ENCODE results near the gene LGALS12. TPM values are rescaled to one million over a fixed set of nuclear protein-coding genes. Genes with fewer than 3 reads are reported as not detected.

Gene LGALS12
- total RNA-seq, 2 experiments from 2014 or later, result not detected

- no peaks in the 10 kb centered on the region for H3K36me3 Mint-ChIP-seq (ENCODE audit: low read depth)
- H3K4me1 Mint-ChIP-seq, result peaks cover 11% of the 10 kb centered on the region
- H3K27ac Mint-ChIP-seq, result no peak overlapping the region
- peaks cover 2% of the 10 kb centered on the region for H3K9me3 Mint-ChIP-seq
- ChIA-PET POLR2A (no interaction called here), CTCF (interaction anchor here (0.6 to 1.1 kb wide), 2 partner anchors 14 to 15 kb away, joined by 3 to 5 read pairs; partner anchors contain the start of gene LGALS12)
- H3K4me3 Mint-ChIP-seq, result peak overlapping the region; percentile 16
- H3K27me3 Mint-ChIP-seq, result peaks cover 58% of the 10 kb centered on the region
- no peak for DNase-seq
Observed at GRCh38 chr11:63491636-63492372, 14.1 kb upstream of the LGALS12 start.

- peaks cover 11% of the 10 kb centered on the region for H3K4me1 Mint-ChIP-seq
- peaks cover 2% of the 10 kb centered on the region for H3K9me3 Mint-ChIP-seq
- no peaks in the 10 kb centered on the region for H3K36me3 Mint-ChIP-seq (ENCODE audit: low read depth)
- no peak for DNase-seq
- H3K4me3 Mint-ChIP-seq, result no peak overlapping the region
- ChIA-PET CTCF (no interaction called here), POLR2A (no interaction called here)
- peaks cover 63% of the 10 kb centered on the region for H3K27me3 Mint-ChIP-seq
- no peak overlapping the region for H3K27ac Mint-ChIP-seq
Observed at GRCh38 chr11:63492441-63492840, 13.4 kb upstream of the LGALS12 start.

DNA sequence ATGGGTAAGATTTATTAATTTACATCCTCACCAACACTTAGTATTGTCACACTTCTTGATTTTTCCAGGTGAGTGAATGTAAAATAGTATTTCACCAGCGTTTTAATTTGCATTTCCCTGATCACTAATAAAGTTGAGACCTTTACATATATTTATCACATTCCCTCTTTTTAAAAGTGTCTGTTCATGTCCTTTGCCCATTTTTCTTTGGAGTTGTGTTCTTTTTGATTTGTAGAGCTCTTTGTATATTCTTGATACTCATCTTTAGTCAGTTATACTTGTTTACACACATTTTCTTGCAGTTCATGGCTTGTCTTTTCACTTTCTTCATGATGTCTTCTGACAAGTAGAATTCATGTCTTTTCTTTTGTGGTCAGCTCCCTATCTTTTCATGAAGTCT lies 12.8 kb upstream of the LGALS12 start:
- CTCF ChIA-PET, result interaction anchor here (0.7 kb wide), 1 partner anchor 216 kb away, joined by 3 read pairs; no protein-coding TSS in a partner anchor
- POLR2A ChIA-PET, result no interaction called here
- no peak overlapping the region for H3K4me3 Mint-ChIP-seq
- H3K4me1 Mint-ChIP-seq, result peaks cover 11% of the 10 kb centered on the region
- H3K27me3 Mint-ChIP-seq, result peaks cover 67% of the 10 kb centered on the region
- no peaks in the 10 kb centered on the region for H3K36me3 Mint-ChIP-seq (ENCODE audit: low read depth)
- DNase-seq, result no peak
- H3K27ac Mint-ChIP-seq, result no peak overlapping the region
- H3K9me3 Mint-ChIP-seq, result peaks cover 2% of the 10 kb centered on the region

DNA sequence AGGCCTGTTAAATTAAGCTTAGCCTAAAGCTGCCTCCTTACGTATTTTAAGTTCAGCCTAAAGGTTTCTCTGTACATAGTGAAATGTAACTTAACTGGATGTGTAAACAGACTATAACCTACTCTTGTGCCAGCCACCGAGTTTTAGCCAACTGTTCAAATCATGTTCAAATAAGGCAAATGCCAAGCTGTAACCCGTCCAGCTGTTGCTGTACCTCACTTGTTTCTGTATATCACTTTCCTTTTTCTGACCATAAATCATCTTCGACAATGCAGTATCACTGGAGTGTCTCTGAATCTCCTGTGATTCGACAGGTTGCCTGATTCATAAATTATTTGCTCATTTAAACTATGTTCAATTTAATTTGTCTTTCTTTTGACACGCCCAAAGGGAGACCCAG lies 10.9 kb upstream of the LGALS12 start:
- Mint-ChIP-seq H3K36me3 (ENCODE audit: low read depth) (no peaks in the 10 kb centered on the region), H3K27ac (no peak overlapping the region), H3K4me1 (peaks cover 11% of the 10 kb centered on the region), H3K27me3 (peaks cover 50% of the 10 kb centered on the region), H3K9me3 (peaks cover 11% of the 10 kb centered on the region), H3K4me3 (no peak overlapping the region)
- CTCF ChIA-PET, result no interaction called here
- DNase-seq, result no peak
- POLR2A ChIA-PET, result no interaction called here

DNA sequence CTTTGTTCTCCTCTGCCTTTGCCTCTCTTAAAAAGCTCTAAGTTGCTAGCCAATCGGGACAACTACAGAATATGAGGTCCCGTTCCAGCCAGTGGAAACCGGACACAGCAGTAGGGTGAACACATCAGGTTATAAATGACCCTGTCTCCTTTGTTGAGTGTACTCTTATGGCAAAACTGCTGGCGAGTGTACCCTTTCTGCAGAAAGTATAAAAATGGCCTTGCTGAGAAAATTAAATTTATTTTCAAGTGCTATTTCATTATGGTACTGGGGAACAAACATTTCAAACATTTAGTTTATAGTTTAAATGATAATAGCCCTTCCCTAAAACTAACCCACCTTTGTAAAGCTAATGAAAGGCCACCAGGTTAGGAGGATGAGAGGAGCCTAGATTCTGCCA lies 6.0 kb upstream of the LGALS12 start:
- H3K27ac Mint-ChIP-seq, result no peak overlapping the region
- POLR2A ChIA-PET, result no interaction called here
- CTCF ChIA-PET, result interaction anchor here (0.9 kb wide), 1 partner anchor 64 kb away, joined by 4 read pairs; no protein-coding TSS in a partner anchor
- H3K27me3 Mint-ChIP-seq, result peaks cover 21% of the 10 kb centered on the region
- peaks cover 13% of the 10 kb centered on the region for H3K36me3 Mint-ChIP-seq (ENCODE audit: low read depth)
- peaks cover 12% of the 10 kb centered on the region for H3K4me1 Mint-ChIP-seq
- peaks cover 25% of the 10 kb centered on the region for H3K9me3 Mint-ChIP-seq
- DNase-seq, result no peak
- no peak overlapping the region for H3K4me3 Mint-ChIP-seq

DNA sequence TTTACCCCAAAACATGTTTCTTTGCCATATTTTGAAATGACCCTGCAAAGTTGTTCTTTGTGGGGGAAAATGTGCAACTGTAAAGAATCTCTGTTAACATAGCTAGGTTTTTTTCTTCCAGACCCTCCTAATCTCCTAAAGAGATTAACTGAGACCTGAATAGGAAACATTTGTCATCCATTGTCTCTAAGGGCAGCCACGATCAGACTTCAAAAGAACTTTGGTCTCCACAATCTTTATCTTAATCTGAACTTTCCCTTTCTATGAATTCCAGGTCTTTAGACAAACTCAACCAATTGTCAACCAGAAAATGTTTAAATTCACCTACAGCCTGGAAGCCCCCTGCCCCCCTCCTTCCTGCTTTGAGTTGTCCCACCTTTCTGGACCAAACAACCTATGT lies 4.6 kb upstream of the LGALS12 start:
- no peak overlapping the region for H3K4me3 Mint-ChIP-seq
- no peak overlapping the region for H3K27ac Mint-ChIP-seq
- H3K36me3 Mint-ChIP-seq (ENCODE audit: low read depth), result peaks cover 13% of the 10 kb centered on the region
- DNase-seq, result no peak
- POLR2A ChIA-PET, result no interaction called here
- peaks cover 18% of the 10 kb centered on the region for H3K27me3 Mint-ChIP-seq
- peaks cover 18% of the 10 kb centered on the region for H3K4me1 Mint-ChIP-seq
- CTCF ChIA-PET, result no interaction called here
- peaks cover 25% of the 10 kb centered on the region for H3K9me3 Mint-ChIP-seq

GRCh38 chr11:63502252-63502820 lies 3.5 kb upstream of the LGALS12 start:
- H3K27me3 Mint-ChIP-seq, result peaks cover 10% of the 10 kb centered on the region
- peak overlapping the region; percentile 33 for H3K27ac Mint-ChIP-seq
- no peak for DNase-seq
- peaks cover 25% of the 10 kb centered on the region for H3K9me3 Mint-ChIP-seq
- peaks cover 18% of the 10 kb centered on the region for H3K4me1 Mint-ChIP-seq
- ChIA-PET POLR2A (interaction anchor here (0.6 kb wide), 1 partner anchor 51 kb away, joined by 3 read pairs; no protein-coding TSS in a partner anchor), CTCF (no interaction called here)
- peaks cover 13% of the 10 kb centered on the region for H3K36me3 Mint-ChIP-seq (ENCODE audit: low read depth)
- H3K4me3 Mint-ChIP-seq, result no peak overlapping the region

GRCh38 chr11:63503492-63503891 lies 2.4 kb upstream of the LGALS12 start:
- peaks cover 18% of the 10 kb centered on the region for H3K4me1 Mint-ChIP-seq
- CTCF ChIA-PET, result no interaction called here
- POLR2A ChIA-PET, result no interaction called here

GRCh38 chr11:63504054-63504453 lies 1.8 kb upstream of the LGALS12 start:
- H3K4me1 Mint-ChIP-seq, result peaks cover 18% of the 10 kb centered on the region
- ChIA-PET POLR2A (no interaction called here), CTCF (no interaction called here)
- H3K36me3 Mint-ChIP-seq (ENCODE audit: low read depth), result peaks cover 13% of the 10 kb centered on the region
- H3K27ac Mint-ChIP-seq, result no peak overlapping the region
- H3K27me3 Mint-ChIP-seq, result peaks cover 5% of the 10 kb centered on the region
- no peak overlapping the region for H3K4me3 Mint-ChIP-seq
- H3K9me3 Mint-ChIP-seq, result peaks cover 25% of the 10 kb centered on the region
- DNase-seq, result no peak

More at GRCh38 chr11:63503492-63503891, 2.4 kb upstream of the LGALS12 start:
- Mint-ChIP-seq H3K4me3 (no peak overlapping the region), H3K9me3 (peaks cover 25% of the 10 kb centered on the region), H3K27me3 (peaks cover 5% of the 10 kb centered on the region), H3K27ac (no peak overlapping the region), H3K36me3 (ENCODE audit: low read depth) (peaks cover 13% of the 10 kb centered on the region)
- DNase-seq, result no peak

DNA sequence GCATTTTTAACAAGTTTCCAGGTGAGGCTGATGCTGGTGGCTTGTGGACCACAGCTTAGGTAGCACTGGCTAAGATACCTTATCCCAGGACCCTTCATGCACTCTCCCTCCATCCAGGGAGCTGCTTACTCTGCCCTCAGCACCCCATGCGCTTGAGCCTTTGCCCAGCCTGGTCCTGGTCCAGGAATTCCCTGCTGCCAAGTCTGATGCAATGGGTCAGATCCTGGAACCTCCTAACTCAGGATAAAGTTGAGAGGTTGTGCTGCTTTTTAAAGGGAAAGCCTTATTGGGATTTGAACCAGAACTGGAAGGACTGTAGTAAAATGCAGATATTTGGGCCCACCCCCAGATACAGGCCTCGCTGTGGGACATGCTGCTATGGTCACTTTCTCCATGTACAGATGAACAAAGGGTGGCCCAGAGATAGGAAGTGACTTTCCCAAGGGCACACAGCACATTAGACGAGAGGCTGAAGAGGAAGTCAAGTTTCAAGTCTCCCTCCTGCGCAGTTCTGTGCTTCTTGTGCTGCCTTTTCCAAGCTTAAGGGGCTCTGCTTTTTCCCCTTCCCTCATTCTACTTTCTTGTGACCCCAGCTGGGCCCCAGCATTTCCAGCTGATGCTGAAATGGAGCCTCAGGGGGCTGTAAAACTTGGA lies 824 bp upstream of the LGALS12 start:
- Mint-ChIP-seq H3K9me3 (peaks cover 16% of the 10 kb centered on the region), H3K27me3 (peaks cover 5% of the 10 kb centered on the region), H3K4me1 (peaks cover 18% of the 10 kb centered on the region), H3K4me3 (no peak overlapping the region), H3K27ac (no peak overlapping the region), H3K36me3 (ENCODE audit: low read depth) (peaks cover 13% of the 10 kb centered on the region)
- CTCF ChIA-PET, result no interaction called here
- DNase-seq, result no peak
- POLR2A ChIA-PET, result no interaction called here

GRCh38 chr11:63506876-63507275 lies 992 bp downstream of the LGALS12 start:
- no peak overlapping the region for H3K4me3 Mint-ChIP-seq
- peaks cover 7% of the 10 kb centered on the region for H3K36me3 Mint-ChIP-seq (ENCODE audit: low read depth)
- ChIA-PET CTCF (interaction anchor here (0.6 to 1.9 kb wide), 5 partner anchors 9 to 332 kb away, joined by 3 to 4 read pairs (median 3); partner anchors contain the start of genes MARK2 and PLAAT5), POLR2A (no interaction called here)
- no peak overlapping the region for H3K27ac Mint-ChIP-seq
- H3K4me1 Mint-ChIP-seq, result peaks cover 18% of the 10 kb centered on the region
- H3K9me3 Mint-ChIP-seq, result peaks cover 7% of the 10 kb centered on the region
- H3K27me3 Mint-ChIP-seq, result peaks cover 2% of the 10 kb centered on the region
- no peak for DNase-seq

GRCh38 chr11:63507511-63507910 lies 1.6 kb downstream of the LGALS12 start:
- POLR2A ChIA-PET, result no interaction called here
- Mint-ChIP-seq H3K27ac (no peak overlapping the region), H3K36me3 (ENCODE audit: low read depth) (peaks cover 4% of the 10 kb centered on the region), H3K4me3 (no peak overlapping the region), H3K4me1 (peaks cover 12% of the 10 kb centered on the region), H3K9me3 (peaks cover 4% of the 10 kb centered on the region), H3K27me3 (peaks cover 2% of the 10 kb centered on the region)
- no peak for DNase-seq
- CTCF ChIA-PET, result interaction anchor here (0.6 to 1.9 kb wide), 4 partner anchors 9 to 331 kb away, joined by 3 to 4 read pairs (median 3); partner anchors contain the start of genes MARK2 and PLAAT5

- Mint-ChIP-seq H3K4me1 (peaks cover 8% of the 10 kb centered on the region), H3K27me3 (peaks cover 2% of the 10 kb centered on the region), H3K9me3 (peaks cover 1% of the 10 kb centered on the region), H3K4me3 (no peak overlapping the region), H3K27ac (no peak overlapping the region), H3K36me3 (ENCODE audit: low read depth) (peaks cover under 1% of the 10 kb centered on the region)
- DNase-seq, result peak; percentile 13
- CTCF ChIA-PET, result interaction anchor here (0.7 to 1.9 kb wide), 3 partner anchors 8 to 28 kb away, joined by 3 to 4 read pairs (median 3); no protein-coding TSS in a partner anchor
- POLR2A ChIA-PET, result no interaction called here
Observed at GRCh38 chr11:63508009-63508408, 2.1 kb downstream of the LGALS12 start.
